A549 (cell line): ENCODE data around the gene SLC30A1. TPM values are rescaled to one million over a fixed set of nuclear protein-coding genes. Genes with fewer than 3 reads are reported as not detected.

Source experiments
- ATAC-seq, 2 experiments: fragments of 200-7000 bp in 1 of 2; fragments of >200 bp in 1 of 2; cut with Nextera tagmentation in 1 of 2; cut with Tn5 transposase in 1 of 2; 3 replicates each; pipeline versions ENCODE4 v1.8.0 to v1.9.1; 2018 to 2020; ENCODE audit warnings: mild to moderate bottlenecking in 1 of 2, moderate library complexity in 1 of 2
- CTCF ChIA-PET: fragments of 300-600 bp; sonication (Branson Sonifier 250); formaldehyde crosslinking; extraction: SDS; loops from one replicate; lab custom pipeline; 2021; ENCODE audit warnings: antibody characterized with exemption, inconsistent platforms; lab: Yijun Ruan, JAX
- POLR2A ChIA-PET: fragments of 350-600 bp; formaldehyde crosslinking; extraction: SDS; loops from one replicate; lab custom pipeline; 2021; ENCODE audit warnings: antibody characterized with exemption, inconsistent platforms; lab: Yijun Ruan, JAX
- DNase-seq, 2 experiments: peaks; one replicate each; pipeline versions ENCODE4 v3.0.0 to v3.0.0-alpha.2; 2011 to 2016; ENCODE audit warnings: low read depth in 1 of 2, low spot score in 1 of 2
- FAIRE-seq: peaks from 2 replicates; lab custom pipeline; 2011; peaks lifted over from hg19 to GRCh38; lab: Jason Lieb, UNC
- H3K27ac ChIP-seq, 2 experiments: fragments of >200 bp; sonication (Bioruptor Twin); formaldehyde crosslinking; 3 replicates each; pipeline ENCODE4 v1.5.1; 2016 to 2017
- H3K4me1 ChIP-seq: fragments of >200 bp; sonication (Bioruptor Twin); formaldehyde crosslinking; 3 replicates; pipeline ENCODE4 v1.6.1; 2016
- H3K4me2 ChIP-seq: fragments of >200 bp; sonication (Bioruptor Twin); formaldehyde crosslinking; 3 replicates; pipeline ENCODE4 v1.6.1; 2016
- H3K4me3 ChIP-seq: fragments of >200 bp; sonication (Bioruptor Twin); formaldehyde crosslinking; 3 replicates; pipeline ENCODE4 v1.5.1; 2016
- H3K9me3 ChIP-seq: fragments of >200 bp; sonication (Bioruptor Twin); formaldehyde crosslinking; 3 replicates; pipeline ENCODE4 v1.6.1; 2016
- BCL3 ChIP-seq: fragments of >200 bp; sonication (Bioruptor Twin); formaldehyde crosslinking; IDR thresholded peaks from 3 replicates; pipeline ENCODE4 v1.6.1; 2016
- CEBPB ChIP-seq, 2 experiments: fragments of >200 bp in 1 of 2; sonication (Bioruptor Twin) in 1 of 2; formaldehyde crosslinking in 1 of 2; IDR thresholded peaks; 2 replicates each; pipeline ENCODE4 v1.6.1; 2012 to 2016
- EHF ChIP-seq: fragments of 250-450 bp; sonication (Bioruptor Pico); IDR thresholded peaks from 2 replicates; pipeline ENCODE4 v1.5.0; 2020; ENCODE audit warnings: mild to moderate bottlenecking
- EP300 ChIP-seq, 2 experiments: fragments of >200 bp; sonication (Bioruptor Twin); formaldehyde crosslinking; IDR thresholded peaks; 2 replicates in 1 of 2; 3 replicates in 1 of 2; pipeline ENCODE4 v1.6.1; 2016 to 2017
- HMGXB4 ChIP-seq: fragments of 250-450 bp; sonication (Bioruptor Pico); IDR thresholded peaks from 2 replicates; pipeline ENCODE4 v1.5.0; 2021; ENCODE audit warnings: mild to moderate bottlenecking, moderate library complexity, borderline replicate concordance
- HOXB13 ChIP-seq: fragments of 250-450 bp; sonication (Bioruptor Pico); IDR thresholded peaks from 2 replicates; pipeline ENCODE4 v1.5.0; 2020; ENCODE audit warnings: low read depth, mild to moderate bottlenecking, moderate library complexity
- JUNB ChIP-seq: fragments of >200 bp; sonication (Bioruptor Twin); formaldehyde crosslinking; IDR thresholded peaks from 2 replicates; pipeline ENCODE4 v1.6.1; 2016
- KDM5A ChIP-seq: fragments of 200-600 bp; sonication (generic); IDR thresholded peaks from 2 replicates; pipeline ENCODE4 v1.6.1; 2016; ENCODE audit warnings: antibody characterized with exemption, mild to moderate bottlenecking
- MYC ChIP-seq: IDR thresholded peaks from 2 replicates; pipeline ENCODE4 v1.6.1; 2012; ENCODE audit warnings: mild to moderate bottlenecking, inconsistent platforms, low read length, improper control_type of control experiment, borderline replicate concordance
- NFE2L2 ChIP-seq: fragments of 150-350 bp; conservative IDR thresholded peaks from 2 replicates; pipeline ENCODE4 v1.6.1; 2014; ENCODE audit warnings: low read length
- NPAS2 ChIP-seq: fragments of 250-450 bp; sonication (Bioruptor Pico); IDR thresholded peaks from 2 replicates; pipeline ENCODE4 v1.8.0; 2022; ENCODE audit warnings: mild to moderate bottlenecking, moderate library complexity, borderline replicate concordance
- NR3C1 ChIP-seq: fragments of >200 bp; sonication (Bioruptor Twin); formaldehyde crosslinking; IDR thresholded peaks from 3 replicates; pipeline ENCODE4 v1.6.1; 2017
- PBX3 ChIP-seq: IDR thresholded peaks from 2 replicates; pipeline ENCODE4 v1.6.1; 2012
- PHF8 ChIP-seq: fragments of 200-600 bp; sonication (generic); IDR thresholded peaks from 2 replicates; pipeline ENCODE4 v1.6.1; 2016; ENCODE audit warnings: low read depth, mild to moderate bottlenecking, antibody characterized with exemption, moderate library complexity, borderline replicate concordance
- POLR2AphosphoS2 ChIP-seq: conservative IDR thresholded peaks from 2 replicates; pipeline ENCODE4 v1.6.1; 2012; ENCODE audit warnings: low read length, improper control_type of control experiment, inconsistent platforms
- RAD21 ChIP-seq, 2 experiments: fragments of >200 bp in 1 of 2; sonication (Bioruptor Twin) in 1 of 2; formaldehyde crosslinking in 1 of 2; IDR thresholded peaks in 1 of 2; conservative IDR thresholded peaks in 1 of 2; 2 replicates in 1 of 2; 3 replicates in 1 of 2; pipeline ENCODE4 v1.6.1; 2012 to 2018; ENCODE audit warnings: inconsistent platforms in 1 of 2
- RARB ChIP-seq: fragments of 250-450 bp; sonication (Bioruptor Pico); IDR thresholded peaks from 2 replicates; pipeline ENCODE4 v1.8.0; 2021; ENCODE audit warnings: mild to moderate bottlenecking, moderate library complexity
- RFX5 ChIP-seq: fragments of 450-650 bp; IDR thresholded peaks from 2 replicates; pipeline ENCODE4 v1.7.1; 2014; ENCODE audit warnings: antibody characterized with exemption, mild to moderate bottlenecking, moderate library complexity
- RNF2 ChIP-seq: fragments of 200-600 bp; sonication (generic); IDR thresholded peaks from 2 replicates; pipeline ENCODE4 v1.6.1; 2016; ENCODE audit warnings: low read depth, mild to moderate bottlenecking, antibody characterized with exemption, moderate library complexity, borderline replicate concordance
- SREBF2 ChIP-seq: fragments of 450-650 bp; IDR thresholded peaks from 2 replicates; pipeline ENCODE4 v1.6.1; 2014; ENCODE audit warnings: mild to moderate bottlenecking, moderate library complexity
- USF2 ChIP-seq: fragments of 450-650 bp; IDR thresholded peaks from 2 replicates; pipeline ENCODE4 v1.6.1; 2014; ENCODE audit warnings: antibody characterized with exemption
- ZC3H11A ChIP-seq: fragments of 450-650 bp; IDR thresholded peaks from 2 replicates; pipeline ENCODE4 v1.6.1; 2014; ENCODE audit warnings: antibody characterized with exemption, mild to moderate bottlenecking
- ZFP36 ChIP-seq: fragments of 450-650 bp; IDR thresholded peaks from 2 replicates; pipeline ENCODE4 v1.6.1; 2014; ENCODE audit warnings: borderline replicate concordance; ENCODE audit not compliant: partially characterized antibody
- WGBS: methylation state at CpG from one replicate; pipeline ENCODE4 v1.1.6; 2017; ENCODE audit errors: missing lambda C conversion rate; 5-methylcytosine and 5-hydroxymethylcytosine counted together
- polyA plus RNA-seq, 4 experiments: library from polyadenylated mRNA; depleted of rRNA in 3 of 4; stranded (reverse); fragments of >200 nt; fragmentation: RNase III in 1 of 4; extraction: RNeasy Plus Mini Kit Qiagen cat#74134 plus additional on column Dnase treatment in 1 of 4; gene quantifications; 2 replicates in 3 of 4; 3 replicates in 1 of 4; pipeline ENCODE4 v1.2.3, GENCODE V29; 2011 to 2017

Gene SLC30A1
- polyA plus RNA-seq, 2 of the 4 experiments (the other 2 are of a cell fraction), result 20.6 to 27.0 TPM

- Histone ChIP-seq H3K27ac (no peak overlapping the region), H3K4me2 (no peak overlapping the region), H3K4me1 (no peaks in the 10 kb centered on the region), H3K9me3 (no peaks in the 10 kb centered on the region)
- no peak for FAIRE-seq
- WGBS, result 59% methylated on average over 9 of the region's 9 CpGs
- CTCF ChIA-PET, result interaction anchor here (0.6 to 6.4 kb wide), 4 partner anchors 15 to 126 kb away, joined by 3 to 49 read pairs (median 4); no protein-coding TSS in a partner anchor
- POLR2A ChIA-PET, result interaction anchor here (0.5 kb wide), 1 partner anchor 11 kb away, joined by 3 read pairs; no protein-coding TSS in a partner anchor
- no peak for ATAC-seq
- TF ChIP-seq MYC (no peak), NR3C1 (no peak), SREBF2 (no peak), RNF2 (no peak), ZC3H11A (no peak), NFE2L2 (no peak), USF2 (no peak), HOXB13 (CRISPR knock-in tag) (no peak), PHF8 (no peak), EP300 (IDR thresholded peaks at IDR 0.05) (no peak), BCL3 (no peak), POLR2AphosphoS2 (no peak)
- TF ChIP-seq, all 56 proteins: peak for 0
- no peak overlapping the region for H3K4me3 ChIP-seq
- no peak for DNase-seq
These were observed 49.5 kb downstream of the SLC30A1 start for GRCh38 chr1:211529453-211529852.

- Histone ChIP-seq H3K27ac (no peak overlapping the region), H3K4me1 (no peaks in the 10 kb centered on the region), H3K4me3 (no peak overlapping the region), H3K9me3 (no peaks in the 10 kb centered on the region), H3K4me2 (no peak overlapping the region)
- 79% methylated on average over 7 of the region's 7 CpGs for WGBS
- ChIA-PET CTCF (interaction anchor here (1.3 to 6.4 kb wide), 2 partner anchors 14 to 101 kb away, joined by 4 to 49 read pairs; no protein-coding TSS in a partner anchor), POLR2A (interaction anchor here (0.5 to 1.4 kb wide), 3 partner anchors 11 to 247 kb away, joined by 3 to 5 read pairs (median 3); no protein-coding TSS in a partner anchor)
- TF ChIP-seq HOXB13 (CRISPR knock-in tag) (no peak), NFE2L2 (no peak), RFX5 (no peak), NPAS2 (CRISPR knock-in tag) (no peak), EHF (no peak), NR3C1 (no peak), KDM5A (no peak), RAD21 (conservative IDR thresholded peaks at IDR 0.05 in 1 of 2, IDR thresholded peaks at IDR 0.05 in 1 of 2) (no peak), PBX3 (no peak), CEBPB (IDR thresholded peaks at IDR 0.05) (no peak), ZFP36 (no peak), RNF2 (no peak), JUNB (no peak), USF2 (no peak), PHF8 (no peak), HMGXB4 (CRISPR knock-in tag) (no peak), RARB (CRISPR knock-in tag) (no peak)
- ATAC-seq (no peak), DNase-seq (no peak), FAIRE-seq (no peak)
These were observed 50.0 kb downstream of the SLC30A1 start for GRCh38 chr1:211529011-211529410.
